Sciatic nerve (tissue), 2 donors: ENCODE measurements around the gene C5orf58. TPM values are rescaled to one million over a fixed set of nuclear protein-coding genes. Genes with fewer than 3 reads are reported as not detected.

Experiments
- ATAC-seq: fragments of 200-7000 bp; cut with Tn5 transposase; one replicate; pipeline ENCODE4 v1.9.1; 2020; ENCODE audit warnings: mild to moderate bottlenecking, moderate library complexity
- DNase-seq: peaks from one replicate; pipeline ENCODE4 v3.0.0-alpha.2; 2020; ENCODE audit warnings: low spot score
- intact Hi-C: fragments of 100-400 bp; cut with DNase I; formaldehyde crosslinking; loops from one replicate; pipeline ENCODE4 v1.14.2; 2022
- total RNA-seq: library from RNA; stranded (reverse); fragmentation: NEBNext Ultra II Directional; extraction: Animal tissue kit (Norgen Biotek cat#: 25700); gene quantifications from one replicate; pipeline ENCODE4 v1.2.1, GENCODE V29; 2021
- donor health status: DM: no; HTN: no; CAD: no.
- donor health status: DM: no; HTN: no; CAD: no.

Gene C5orf58
- not detected for total RNA-seq

GRCh38 chr5:170232786-170233185 lies at the start of gene C5orf58:
TSS of gene C5orf58 (plus strand) at chr5:170232985. CDS start at chr5:170234977, 1,992 bp downstream.
- intact Hi-C loops: no loop called here
- no peak for ATAC-seq

GRCh38 chr5:170183816-170184687 lies 48.7 kb upstream of the C5orf58 start:
- DNase-seq (peak; percentile 61), ATAC-seq (peak; percentile 70)
- intact Hi-C loops: no loop called here

More at GRCh38 chr5:170232786-170233185, at the start of gene C5orf58:
- DNase-seq: no peak

GRCh38 chr5:170184737-170185136 lies 48.0 kb upstream of the C5orf58 start:
- DNase-seq (no peak), ATAC-seq (no peak)
- intact Hi-C loops: no loop called here

- intact Hi-C loops: no loop called here
- ATAC-seq: no peak
- DNase-seq: no peak
Observed at GRCh38 chr5:170186156-170186555, 46.6 kb upstream of the C5orf58 start.

GRCh38 chr5:170186856-170187255 lies 45.9 kb upstream of the C5orf58 start:
- ATAC-seq: no peak
- intact Hi-C loops: no loop called here
- no peak for DNase-seq

GRCh38 chr5:170190436-170191134 lies 42.2 kb upstream of the C5orf58 start:
- intact Hi-C loops: no loop called here
- DNase-seq: no peak
- no peak for ATAC-seq

GRCh38 chr5:170192829-170193228 lies 40.0 kb upstream of the C5orf58 start:
- DNase-seq (no peak), ATAC-seq (no peak)
- intact Hi-C loops: no loop called here

- DNase-seq: no peak
- no peak for ATAC-seq
- intact Hi-C loops: no loop called here
Observed at GRCh38 chr5:170195961-170196360, 36.8 kb upstream of the C5orf58 start.

- ATAC-seq: no peak
- no peak for DNase-seq
- intact Hi-C loops: no loop called here
Observed at GRCh38 chr5:170200876-170201275, 31.9 kb upstream of the C5orf58 start.

GRCh38 chr5:170201311-170201710 lies 31.5 kb upstream of the C5orf58 start:
- no peak for DNase-seq
- intact Hi-C loops: no loop called here
- ATAC-seq: no peak

- DNase-seq (no peak), ATAC-seq (no peak)
- intact Hi-C loops: no loop called here
Observed at GRCh38 chr5:170202117-170202516, 30.7 kb upstream of the C5orf58 start.

GRCh38 chr5:170204202-170204601 lies 28.6 kb upstream of the C5orf58 start:
- DNase-seq: no peak
- intact Hi-C loops: no loop called here
- ATAC-seq: no peak

GRCh38 chr5:170206216-170206615 lies 26.6 kb upstream of the C5orf58 start:
- no peak for ATAC-seq
- DNase-seq: no peak
- intact Hi-C loops: no loop called here

GRCh38 chr5:170206958-170207357 lies 25.8 kb upstream of the C5orf58 start:
- ATAC-seq (no peak), DNase-seq (no peak)
- intact Hi-C loops: no loop called here

- intact Hi-C loops: no loop called here
- no peak for DNase-seq
- no peak for ATAC-seq
Observed at GRCh38 chr5:170211575-170212334, 21.0 kb upstream of the C5orf58 start.

- no peak for DNase-seq
- intact Hi-C loops: no loop called here
- peak; percentile 87 for ATAC-seq
Observed at GRCh38 chr5:170216257-170216864, 16.4 kb upstream of the C5orf58 start.

GRCh38 chr5:170217831-170218230 lies 15.0 kb upstream of the C5orf58 start:
- intact Hi-C loops: no loop called here
- DNase-seq (no peak), ATAC-seq (no peak)

GRCh38 chr5:170218726-170219125 lies 14.1 kb upstream of the C5orf58 start:
- ATAC-seq: no peak
- DNase-seq: no peak
- intact Hi-C loops: no loop called here

- intact Hi-C loops: loop anchor here (10.0 kb wide), 1 partner anchor 205 kb away; no protein-coding TSS in a partner anchor
- no peak for ATAC-seq
Observed at GRCh38 chr5:170219615-170220014, 13.2 kb upstream of the C5orf58 start.

More at GRCh38 chr5:170219615-170220014, 13.2 kb upstream of the C5orf58 start:
- no peak for DNase-seq
